Liver (tissue), 9 donors: Measurements from ENCODE around the gene SUB1. TPM values are rescaled to one million over a fixed set of nuclear protein-coding genes. Genes with fewer than 3 reads are reported as not detected.

Source experiments
- DNase-seq: peaks from one replicate; pipeline ENCODE4 v3.0.0-alpha.2; 2017; ENCODE audit warnings: low spot score
- H3K27ac ChIP-seq, 2 donors: one replicate each; pipeline ENCODE4 v1.7.0; 2013; ENCODE audit warnings: inconsistent platforms in 2 of 2, low read length in 2 of 2, control low read depth in 1 of 2, low read depth in 1 of 2, mild to moderate bottlenecking in 1 of 2
- H3K27me3 ChIP-seq, 4 donors: one replicate each; pipeline versions ENCODE4 v1.6.1 to v1.7.0; 2013; ENCODE audit warnings: low read length in 3 of 4, inconsistent platforms in 1 of 4, mild to moderate bottlenecking in 1 of 4, moderate library complexity in 1 of 4; ENCODE audit not compliant: control insufficient read depth in 4 of 4, insufficient read depth in 4 of 4
- H3K36me3 ChIP-seq, 4 donors: one replicate each; pipeline versions ENCODE4 v1.6.1 to v1.7.0; 2013; ENCODE audit warnings: low read length in 3 of 4, mild to moderate bottlenecking in 3 of 4, low read depth in 1 of 4, moderate library complexity in 1 of 4; ENCODE audit not compliant: control insufficient read depth in 4 of 4, insufficient read depth in 3 of 4
- H3K4me1 ChIP-seq, 4 donors: one replicate each; pipeline versions ENCODE4 v1.6.1 to v1.7.0; 2013; ENCODE audit warnings: low read length in 3 of 4, mild to moderate bottlenecking in 3 of 4, moderate library complexity in 1 of 4; ENCODE audit not compliant: control insufficient read depth in 4 of 4, insufficient read depth in 4 of 4
- H3K4me3 ChIP-seq, 3 donors: one replicate each; pipeline versions ENCODE4 v1.6.1 to v1.7.0; 2013; ENCODE audit warnings: low read length in 3 of 3, control low read depth in 1 of 3, low read depth in 1 of 3, mild to moderate bottlenecking in 1 of 3
- H3K9ac ChIP-seq, 2 donors: one replicate each; pipeline ENCODE4 v1.7.0; 2013; ENCODE audit warnings: low read length in 2 of 2, mild to moderate bottlenecking in 2 of 2, moderate library complexity in 2 of 2, control low read depth in 1 of 2, low read depth in 1 of 2
- H3K9me3 ChIP-seq, 4 donors: one replicate each; pipeline versions ENCODE4 v1.6.1 to v1.7.0; 2013; ENCODE audit warnings: low read length in 3 of 4; ENCODE audit not compliant: control insufficient read depth in 4 of 4
- ATF3 ChIP-seq: IDR thresholded peaks from 2 replicates; pipeline ENCODE4 v1.6.1; 2016; ENCODE audit warnings: antibody characterized with exemption
- FOXA1 ChIP-seq: IDR thresholded peaks from 2 replicates; pipeline ENCODE4 v1.6.1; 2016; ENCODE audit warnings: antibody characterized with exemption
- FOXA2 ChIP-seq: IDR thresholded peaks from 2 replicates; pipeline ENCODE4 v1.6.1; 2016; ENCODE audit warnings: antibody characterized with exemption
- GABPA ChIP-seq, 2 donors: IDR thresholded peaks in 1 of 2; conservative IDR thresholded peaks in 1 of 2; 2 replicates each; pipeline ENCODE4 v1.6.1; 2016; ENCODE audit warnings: antibody characterized with exemption in 2 of 2, mild to moderate bottlenecking in 1 of 2, moderate library complexity in 1 of 2
- HNF4G ChIP-seq: IDR thresholded peaks from 2 replicates; pipeline ENCODE4 v1.6.1; 2016; ENCODE audit warnings: antibody characterized with exemption
- MAX ChIP-seq: IDR thresholded peaks from 2 replicates; pipeline ENCODE4 v1.6.1; 2016; ENCODE audit warnings: antibody characterized with exemption
- REST ChIP-seq: IDR thresholded peaks from 2 replicates; pipeline ENCODE4 v1.6.1; 2016; ENCODE audit warnings: antibody characterized with exemption, mild to moderate bottlenecking
- RXRA ChIP-seq, 2 donors: IDR thresholded peaks; 2 replicates each; pipeline ENCODE4 v1.6.1; 2017 to 2018; ENCODE audit warnings: antibody characterized with exemption in 2 of 2, mild to moderate bottlenecking in 1 of 2
- SP1 ChIP-seq: IDR thresholded peaks from 2 replicates; pipeline ENCODE4 v1.6.1; 2018; ENCODE audit warnings: antibody characterized with exemption, mild to moderate bottlenecking
- YY1 ChIP-seq: IDR thresholded peaks from 2 replicates; pipeline ENCODE4 v1.6.1; 2016; ENCODE audit warnings: antibody characterized with exemption, mild to moderate bottlenecking
- ZBTB33 ChIP-seq: IDR thresholded peaks from 2 replicates; pipeline ENCODE4 v1.6.1; 2016; ENCODE audit warnings: antibody characterized with exemption
- WGBS: extraction: QIAGEN DNeasy Blood & Tissue Kit; methylation state at CpG from one replicate; pipeline ENCODE4 v1.1.7; 2013; 5-methylcytosine and 5-hydroxymethylcytosine counted together
- polyA plus RNA-seq, 2 donors: library from polyadenylated mRNA; stranded (reverse) in 1 of 2; unstranded in 1 of 2; fragments of 200-250 nt in 1 of 2; fragments of >200 nt in 1 of 2; fragmentation: Nextera tagmentation in 1 of 2; extraction: Ambion mirVana in 1 of 2; gene quantifications; one replicate each; pipeline versions ENCODE4 v1.2.1 to v1.2.3, GENCODE V29; 2013 to 2015
- total RNA-seq, 2 donors: library from RNA; depleted of rRNA; stranded (reverse); fragments of >200 nt; gene quantifications; one replicate each; pipeline ENCODE4 v1.2.3, GENCODE V29; 2014
- donor health status: healthy.
- donor health status: healthy.
- donor health status: healthy.
- donor health status: healthy.
- donor health status: healthy.

SUB1 gene
- total and polyA plus RNA-seq, 4 donors = 51.8 to 238 (median 60.3) TPM

- TF ChIP-seq REST (no peak), MAX (no peak), ATF3 (no peak), GABPA (IDR thresholded peaks at IDR 0.05 in 1 of 2, conservative IDR thresholded peaks at IDR 0.05 in 1 of 2) (no peak), FOXA1 (no peak), HNF4G (no peak)
Observed at GRCh38 chr5:32584646-32585045, 711 bp upstream of the SUB1 start (continued).

GRCh38 chr5:32585122-32585445 lies 273 bp upstream of the SUB1 start:
- TF ChIP-seq FOXA2 (no peak), MAX (peak; percentile 85), RXRA (IDR thresholded peaks at IDR 0.05) (peak in 1 of 2 donors; percentile 6)
- H3K36me3 ChIP-seq = peaks cover 0 to 10% (median 9%) of the 10 kb centered on the region in 4 donors
- H3K27ac ChIP-seq = peak overlapping the region; percentile 99
- H3K9ac ChIP-seq = peak overlapping the region in 1 of 2 donors; percentile 12
- DNase-seq = no peak
- H3K9me3 ChIP-seq = peaks cover 0 to 3% (median 0%) of the 10 kb centered on the region in 4 donors
- H3K4me3 ChIP-seq = peak overlapping the region; percentile 92 to 96 (median 96)
- peaks cover 2 to 17% (median 14%) of the 10 kb centered on the region in 4 donors for H3K4me1 ChIP-seq
- no peaks in the 10 kb centered on the region for H3K27me3 ChIP-seq
- 19% methylated on average over 8 of the region's 8 CpGs for WGBS

GRCh38 chr5:32586276-32586599 lies 881 bp downstream of the SUB1 start:
- H3K4me3 ChIP-seq = peak overlapping the region; percentile 92 to 96 (median 96)
- DNase-seq = no peak
- TF ChIP-seq YY1 = no peak
- no peak for TF ChIP-seq SP1
- TF ChIP-seq ZBTB33 = peak; percentile 13
- H3K4me1 ChIP-seq = peaks cover 2 to 17% (median 14%) of the 10 kb centered on the region in 4 donors
- H3K9ac ChIP-seq = peak overlapping the region; percentile 78 to 94
- WGBS = under 1% methylated on average over 6 of the region's 6 CpGs
- peaks cover 4 to 10% (median 9%) of the 10 kb centered on the region in 4 donors for H3K36me3 ChIP-seq
- H3K9me3 ChIP-seq = peaks cover 0 to 3% (median 0%) of the 10 kb centered on the region in 4 donors
- H3K27me3 ChIP-seq = no peaks in the 10 kb centered on the region
- H3K27ac ChIP-seq = peak overlapping the region; percentile 99
